ENCODE results near the gene IGFBP1.

DNA sequence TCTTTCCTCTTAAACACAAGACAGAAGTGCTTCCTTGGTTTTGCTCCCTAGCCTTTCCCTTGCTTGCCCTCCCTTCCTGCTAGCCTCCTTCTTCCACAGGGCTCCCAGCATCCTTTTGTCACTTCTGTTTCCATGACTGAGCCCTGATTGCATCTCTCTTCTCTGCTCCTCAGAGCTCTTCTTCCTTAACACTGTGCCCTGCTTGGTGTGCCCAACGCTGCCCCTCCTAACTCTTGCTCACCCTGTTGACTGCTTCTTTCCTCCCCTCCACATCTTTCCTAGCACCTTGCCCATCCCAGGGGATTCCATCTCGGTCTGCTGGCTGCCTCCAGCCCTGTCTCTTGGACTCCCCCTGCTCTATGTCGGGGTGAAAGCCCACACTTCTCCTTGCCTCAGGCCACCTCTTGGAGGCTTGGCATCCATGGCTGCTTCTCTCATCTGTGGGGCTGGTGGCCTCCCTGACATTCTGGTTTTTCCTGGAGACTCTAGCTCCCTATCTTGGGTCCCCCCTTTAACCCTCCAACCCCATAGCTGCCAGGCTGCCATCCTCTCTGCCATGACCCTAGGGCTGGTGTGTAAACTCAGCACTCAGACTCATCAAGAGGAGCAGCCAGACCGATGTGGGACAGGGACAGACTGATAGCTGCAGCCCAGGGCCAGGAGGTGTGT, 5.8 kb downstream of the IGFBP1 start:
- TF ChIP-seq, protein P1, sequence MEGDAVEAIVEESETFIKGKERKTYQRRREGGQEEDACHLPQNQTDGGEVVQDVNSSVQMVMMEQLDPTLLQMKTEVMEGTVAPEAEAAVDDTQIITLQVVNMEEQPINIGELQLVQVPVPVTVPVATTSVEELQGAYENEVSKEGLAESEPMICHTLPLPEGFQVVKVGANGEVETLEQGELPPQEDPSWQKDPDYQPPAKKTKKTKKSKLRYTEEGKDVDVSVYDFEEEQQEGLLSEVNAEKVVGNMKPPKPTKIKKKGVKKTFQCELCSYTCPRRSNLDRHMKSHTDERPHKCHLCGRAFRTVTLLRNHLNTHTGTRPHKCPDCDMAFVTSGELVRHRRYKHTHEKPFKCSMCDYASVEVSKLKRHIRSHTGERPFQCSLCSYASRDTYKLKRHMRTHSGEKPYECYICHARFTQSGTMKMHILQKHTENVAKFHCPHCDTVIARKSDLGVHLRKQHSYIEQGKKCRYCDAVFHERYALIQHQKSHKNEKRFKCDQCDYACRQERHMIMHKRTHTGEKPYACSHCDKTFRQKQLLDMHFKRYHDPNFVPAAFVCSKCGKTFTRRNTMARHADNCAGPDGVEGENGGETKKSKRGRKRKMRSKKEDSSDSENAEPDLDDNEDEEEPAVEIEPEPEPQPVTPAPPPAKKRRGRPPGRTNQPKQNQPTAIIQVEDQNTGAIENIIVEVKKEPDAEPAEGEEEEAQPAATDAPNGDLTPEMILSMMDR (IDR thresholded peaks at IDR 0.05), result no peak
- no peak for TF ChIP-seq POLR2A (IDR thresholded peaks at IDR 0.05)
- TF ChIP-seq EP300 (IDR thresholded peaks at IDR 0.05), result no peak
